Spinal cord (tissue), 10 donors: ENCODE results near the gene DDX39A. TPM values are rescaled to one million over a fixed set of nuclear protein-coding genes. Genes with fewer than 3 reads are reported as not detected.
"Not testable (repeated sequence)": the region's sequence is repeated elsewhere in the genome, so short reads cannot be mapped to it uniquely, and the experiment has no call there.

Experiments
- DNase-seq, 6 donors: peaks; one replicate each; pipeline versions ENCODE4 v3.0.0 to v3.0.0-alpha.2; 2013 to 2015; ENCODE audit warnings: low spot score in 6 of 6, low read depth in 4 of 6
- H3K27ac ChIP-seq: one replicate; pipeline ENCODE4 v1.5.1; 2013; ENCODE audit warnings: low read depth, low read length, control low read depth
- H3K27me3 ChIP-seq: one replicate; pipeline ENCODE4 v1.6.1; 2013; ENCODE audit warnings: low read length; ENCODE audit not compliant: control insufficient read depth, insufficient read depth
- H3K36me3 ChIP-seq: one replicate; pipeline ENCODE4 v1.6.1; 2013; ENCODE audit warnings: low read length; ENCODE audit not compliant: control insufficient read depth, insufficient read depth
- H3K4me1 ChIP-seq: one replicate; pipeline ENCODE4 v1.6.1; 2013; ENCODE audit warnings: low read length; ENCODE audit not compliant: control insufficient read depth, insufficient read depth
- H3K4me3 ChIP-seq: one replicate; pipeline ENCODE4 v1.5.1; 2013; ENCODE audit warnings: low read depth, low read length, control low read depth
- H3K9me3 ChIP-seq: one replicate; pipeline ENCODE4 v1.6.1; 2013; ENCODE audit warnings: low read length; ENCODE audit not compliant: control insufficient read depth, insufficient read depth
- WGBS: methylation state at CpG from one replicate; pipeline ENCODE4 v1.1.5; 2013; ENCODE audit warnings: missing lambda C conversion rate; ENCODE audit not compliant: insufficient coverage; 5-methylcytosine and 5-hydroxymethylcytosine counted together
- polyA plus RNA-seq, 2 donors: library from polyadenylated mRNA; unstranded; fragments of 120-200 nt; gene quantifications; one replicate each; pipeline ENCODE4 v1.2.1, GENCODE V29; 2013; ENCODE audit not compliant: insufficient read length in 2 of 2
- total RNA-seq, 2 donors: library from RNA; depleted of rRNA in 1 of 2; stranded (reverse); fragments of 120-200 nt in 1 of 2; fragments of >200 nt in 1 of 2; gene quantifications; one replicate each; pipeline versions ENCODE4 v1.2.3 to v1.2.4, GENCODE V29; 2013 to 2014
- donor health status: healthy.

Gene DDX39A
- total and polyA plus RNA-seq, 4 donors, result 26.3 to 65.0 (median 56.4) TPM

DNA sequence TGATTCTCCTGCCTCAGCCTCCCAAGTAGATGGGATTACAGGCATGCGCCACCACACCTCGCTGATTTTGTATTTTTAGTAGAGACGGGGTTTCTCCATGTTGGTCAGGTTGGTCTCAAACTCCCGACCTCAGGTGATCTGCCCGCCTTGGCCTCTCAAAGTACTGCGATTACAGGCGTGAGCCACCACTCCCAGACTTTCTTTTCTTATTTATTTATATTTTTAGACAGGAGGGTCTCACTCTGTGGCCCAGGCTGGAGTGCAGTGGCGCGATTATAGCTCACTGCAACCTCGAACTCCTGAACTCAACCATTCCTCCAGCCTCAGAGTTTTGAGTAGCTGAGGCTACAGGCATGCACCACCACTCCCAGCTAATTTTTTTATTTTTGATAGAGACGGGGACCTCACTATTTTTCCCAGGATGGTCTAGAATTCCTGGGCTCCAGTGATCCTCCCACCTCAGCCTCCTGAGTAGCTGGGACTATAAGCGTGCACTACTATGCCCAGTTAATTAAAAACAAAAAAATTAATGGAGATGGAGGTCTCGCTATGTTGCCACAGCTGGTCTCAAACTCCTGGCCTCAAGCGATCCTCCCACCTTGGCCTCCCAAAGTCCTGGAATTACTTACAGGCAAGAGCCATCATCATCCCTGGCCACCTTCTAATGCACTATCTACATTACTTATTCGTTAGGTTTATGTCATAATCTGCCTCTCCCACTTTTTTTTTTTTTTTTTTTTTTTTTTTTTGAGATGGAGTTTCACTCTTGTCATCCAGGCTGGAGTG is 15.8 kb downstream of the DDX39A start:
- not testable (repeated sequence) for H3K9me3 ChIP-seq, H3K27me3 ChIP-seq, DNase-seq, H3K4me3 ChIP-seq, H3K27ac ChIP-seq
- Histone ChIP-seq H3K4me1 (peaks cover 19% of the 10 kb centered on the region), H3K36me3 (peaks cover 28% of the 10 kb centered on the region)
- 98% methylated on average over 6 of the region's 15 CpGs for WGBS

- no peak overlapping the region for H3K4me3 ChIP-seq
- peaks cover 20% of the 10 kb centered on the region for H3K36me3 ChIP-seq
- H3K27me3 ChIP-seq, result no peaks in the 10 kb centered on the region
- no peak overlapping the region for H3K27ac ChIP-seq
- H3K4me1 ChIP-seq, result peaks cover 16% of the 10 kb centered on the region
- no peaks in the 10 kb centered on the region for H3K9me3 ChIP-seq
- WGBS, result 88% methylated on average over 18 of the region's 26 CpGs
- no peak for DNase-seq
Observed at GRCh38 chr19:14402332-14403144, 16.6 kb downstream of the DDX39A start.

DNA sequence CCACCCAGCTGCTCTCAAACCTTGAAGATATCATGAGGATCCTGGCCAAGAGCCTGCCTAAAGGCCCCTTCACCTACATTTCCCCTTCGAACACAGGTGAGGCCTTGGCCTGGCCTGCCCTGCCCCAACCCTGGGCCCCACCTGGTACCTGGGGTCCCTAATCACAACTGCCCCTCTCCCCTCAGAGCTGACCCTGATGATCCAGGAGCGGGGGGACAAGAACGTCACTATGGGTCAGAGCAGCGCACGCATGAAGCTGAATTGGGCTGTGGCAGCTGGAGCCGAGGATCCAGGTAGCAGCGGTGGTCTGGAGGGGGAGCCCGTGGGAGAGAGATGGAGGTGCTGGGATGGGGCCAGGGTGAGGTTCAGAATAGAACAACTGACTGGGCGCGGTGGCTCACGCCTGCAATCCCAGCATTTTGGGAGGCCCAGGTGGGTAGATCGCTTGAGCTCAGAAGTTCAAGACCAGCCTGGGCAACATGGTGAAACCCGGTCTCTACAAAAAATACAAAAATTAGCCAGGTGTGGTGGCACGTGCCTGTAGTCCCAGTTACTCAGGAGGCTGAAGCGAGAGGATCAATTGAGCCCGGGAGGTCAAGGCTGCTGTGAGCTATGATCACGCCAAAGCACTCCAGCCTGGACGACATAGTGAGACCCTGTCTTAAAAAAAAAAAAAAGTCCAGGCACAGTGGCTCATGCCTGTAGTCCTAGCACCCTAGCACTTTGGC is 17.5 kb downstream of the DDX39A start:
- DNase-seq, result no peak
- Histone ChIP-seq H3K9me3 (no peaks in the 10 kb centered on the region), H3K4me3 (no peak overlapping the region), H3K36me3 (peaks cover 10% of the 10 kb centered on the region), H3K27ac (no peak overlapping the region), H3K4me1 (peaks cover 12% of the 10 kb centered on the region), H3K27me3 (no peaks in the 10 kb centered on the region)
- 95% methylated on average over 18 of the region's 18 CpGs for WGBS

- WGBS, result 75% methylated on average over 7 of the region's 11 CpGs
- Histone ChIP-seq H3K4me1 (peaks cover 6% of the 10 kb centered on the region), H3K27me3 (no peaks in the 10 kb centered on the region), H3K9me3 (no peaks in the 10 kb centered on the region), H3K27ac (no peak overlapping the region), H3K4me3 (no peak overlapping the region), H3K36me3 (peaks cover 6% of the 10 kb centered on the region)
- no peak for DNase-seq
Observed at GRCh38 chr19:14400951-14401431, 18.1 kb downstream of the DDX39A start.

GRCh38 chr19:14397168-14397567 is 22.0 kb downstream of the DDX39A start:
- H3K36me3 ChIP-seq, DNase-seq: not testable (repeated sequence)
- WGBS, result 89% methylated on average over 10 of the region's 16 CpGs

DNA sequence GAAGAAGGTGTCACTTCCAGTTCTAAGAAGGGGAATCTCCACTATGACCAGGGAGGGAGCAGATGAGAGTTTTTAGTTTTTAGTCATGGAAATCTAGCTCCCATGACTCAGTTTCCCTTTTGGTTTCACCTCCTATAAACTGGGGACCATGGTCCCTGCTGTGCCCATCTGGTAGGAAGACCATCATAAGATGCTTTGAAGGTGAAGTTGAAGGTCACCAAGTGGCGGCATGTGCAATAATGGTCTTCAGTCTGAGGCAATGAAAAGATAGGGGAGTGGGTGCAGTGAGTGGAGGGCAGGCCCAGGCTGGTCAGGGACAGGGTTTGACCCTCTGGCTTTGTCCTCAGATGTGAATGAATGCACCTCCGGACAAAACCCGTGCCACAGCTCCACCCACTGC is 22.4 kb downstream of the DDX39A start:
- no CpG with 5 or more reads among the region's 3 CpGs for WGBS
- not testable (repeated sequence) for H3K4me1 ChIP-seq, H3K27me3 ChIP-seq, DNase-seq, H3K9me3 ChIP-seq, H3K36me3 ChIP-seq, H3K27ac ChIP-seq, H3K4me3 ChIP-seq

More at GRCh38 chr19:14397168-14397567, 22.0 kb downstream of the DDX39A start:
- not testable (repeated sequence) for H3K4me3 ChIP-seq, H3K27ac ChIP-seq, H3K27me3 ChIP-seq, H3K4me1 ChIP-seq, H3K9me3 ChIP-seq

GRCh38 chr19:14395710-14396336 is 23.3 kb downstream of the DDX39A start:
- 80% methylated on average over 15 of the region's 16 CpGs for whole genome bisulfite sequencing
- Histone ChIP-seq H3K36me3 (peaks cover 2% of the 10 kb centered on the region), H3K4me1 (peaks cover 3% of the 10 kb centered on the region), H3K27me3 (no peaks in the 10 kb centered on the region), H3K9me3 (no peaks in the 10 kb centered on the region), H3K4me3 (no peak overlapping the region), H3K27ac (no peak overlapping the region)
- no peak for DNase-seq

GRCh38 chr19:14395262-14395661 is 23.9 kb downstream of the DDX39A start:
- 86% methylated on average over 7 of the region's 9 CpGs for WGBS
- Histone ChIP-seq H3K36me3 (peaks cover 2% of the 10 kb centered on the region), H3K27ac (no peak overlapping the region), H3K4me1 (peaks cover 3% of the 10 kb centered on the region), H3K4me3 (no peak overlapping the region), H3K9me3 (no peaks in the 10 kb centered on the region), H3K27me3 (no peaks in the 10 kb centered on the region)
- DNase-seq, result no peak

GRCh38 chr19:14394167-14394566 is 25.0 kb downstream of the DDX39A start:
- peaks cover 2% of the 10 kb centered on the region for H3K36me3 ChIP-seq
- 74% methylated on average over 9 of the region's 9 CpGs for WGBS

More at GRCh38 chr19:14394167-14394566, 25.0 kb downstream of the DDX39A start:
- Histone ChIP-seq H3K4me1 (peaks cover 3% of the 10 kb centered on the region), H3K4me3 (no peak overlapping the region), H3K27me3 (no peaks in the 10 kb centered on the region), H3K9me3 (no peaks in the 10 kb centered on the region), H3K27ac (no peak overlapping the region)
- DNase-seq, result no peak
